Esophagus squamous epithelium (tissue), 5 donors: Measurements from ENCODE around the gene MYH14. TPM values are rescaled to one million over a fixed set of nuclear protein-coding genes. Genes with fewer than 3 reads are reported as not detected.
A peak's percentile ranks its signal among the peaks of the same experiment; 100 is the strongest.

Source experiments
- DNase-seq: peaks from one replicate; lab custom pipeline; 2025; lab: John Stamatoyannopoulos, UW
- H3K27ac ChIP-seq, 4 donors: fragments of 200-600 bp; sonication (generic); one replicate each; pipeline ENCODE4 v1.5.1; 2016 to 2019; ENCODE audit warnings: mild to moderate bottlenecking in 1 of 4
- H3K27me3 ChIP-seq, 4 donors: fragments of 200-600 bp; sonication (generic); 1 replicate in 3 of 4; 2 replicates in 1 of 4; pipeline versions ENCODE4 v1.5.1 to v1.6.0; 2017 to 2021; ENCODE audit warnings: antibody characterized with exemption in 1 of 4
- H3K36me3 ChIP-seq, 3 donors: fragments of 200-600 bp; sonication (generic); one replicate each; pipeline ENCODE4 v1.5.1; 2016 to 2019
- H3K4me1 ChIP-seq, 3 donors: fragments of 200-600 bp; sonication (generic); one replicate each; pipeline ENCODE4 v1.5.1; 2017 to 2019
- H3K4me3 ChIP-seq, 4 donors: fragments of 200-600 bp; sonication (generic); 1 replicate in 3 of 4; 2 replicates in 1 of 4; pipeline ENCODE4 v1.5.1; 2016 to 2019; ENCODE audit warnings: mild to moderate bottlenecking in 2 of 4, moderate library complexity in 1 of 4
- H3K9me3 ChIP-seq, 3 donors: fragments of 200-600 bp; sonication (generic); one replicate each; pipeline ENCODE4 v1.5.1; 2016 to 2019
- POLR2A ChIP-seq, 4 donors: fragments of 450-650 bp; IDR thresholded peaks; one replicate each; pipeline ENCODE4 v1.6.1; 2017; ENCODE audit warnings: antibody characterized with exemption in 4 of 4, mild to moderate bottlenecking in 4 of 4, moderate library complexity in 3 of 4
- WGBS, 2 donors: methylation state at CpG; one replicate each; pipeline ENCODE4 v1.1.5; 2018; 5-methylcytosine and 5-hydroxymethylcytosine counted together
- intact Hi-C: fragments of 100-400 bp; cut with DNase I; formaldehyde crosslinking; loops from one replicate; pipeline ENCODE4 v1.15.0; 2022
- total RNA-seq, 4 donors: library from RNA; depleted of rRNA; stranded (reverse); fragments of >200 nt; gene quantifications; one replicate each; pipeline ENCODE4 v1.1.0, GENCODE V29; 2016
- TF ChIP-seq, protein P1 (sequence below), 6 experiments: fragments of 450-650 bp in 4 of 6; fragments of 200-600 bp in 2 of 6; sonication (generic) in 2 of 6; IDR thresholded peaks; one replicate each; pipeline ENCODE4 v1.5.1; 2016 to 2019; ENCODE audit warnings: antibody characterized with exemption in 6 of 6, mild to moderate bottlenecking in 4 of 6, moderate library complexity in 4 of 6
- donor health status: DM: yes; HTN: yes; CAD: no.

Gene MYH14
- total RNA-seq, 4 donors from 2014 or later, result 31.1 to 141 (median 39.0) TPM

DNA sequence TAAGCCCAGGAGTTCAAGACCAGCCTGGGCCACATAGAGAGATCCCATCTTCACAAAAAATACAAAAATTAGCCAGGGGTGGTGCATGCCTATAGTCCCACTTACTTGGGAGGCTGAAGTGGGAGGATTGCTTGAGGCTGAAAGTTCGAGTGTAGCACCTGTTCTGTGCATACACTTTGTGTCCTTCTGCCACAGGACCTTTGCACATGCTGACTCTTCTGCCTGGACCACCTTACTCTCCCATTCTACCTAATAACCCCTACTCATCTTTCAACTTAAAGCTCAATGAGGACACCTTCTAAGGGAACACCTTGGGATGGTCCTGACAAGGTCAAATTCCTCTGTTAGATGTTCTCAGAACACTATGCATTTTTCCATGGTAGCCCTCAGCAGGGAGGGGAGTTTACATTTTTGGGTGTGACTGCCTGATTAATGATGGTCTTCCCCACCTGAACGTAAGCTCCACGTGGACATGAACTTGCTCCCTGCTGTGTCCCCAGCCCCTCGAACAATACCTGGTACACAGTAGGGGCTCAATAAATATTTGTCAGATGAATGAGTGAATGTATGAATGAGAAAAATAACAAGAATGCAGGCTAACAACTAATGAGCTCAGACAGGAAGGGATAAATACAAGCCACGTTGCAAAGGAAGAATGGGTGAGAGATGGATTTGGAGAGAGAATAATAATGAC, 29.2 kb upstream of the MYH14 start:
- H3K27ac ChIP-seq, result no peak overlapping the region
- no peak for DNase-seq
- WGBS, 2 donors, result 27 to 33% methylated on average over 4 to 5 of the region's 5 CpGs
- no peaks in the 10 kb centered on the region for H3K9me3 ChIP-seq
- peaks cover 0 to 15% (median 1%) of the 10 kb centered on the region in 4 donors for H3K27me3 ChIP-seq
- TF ChIP-seq, protein P1, sequence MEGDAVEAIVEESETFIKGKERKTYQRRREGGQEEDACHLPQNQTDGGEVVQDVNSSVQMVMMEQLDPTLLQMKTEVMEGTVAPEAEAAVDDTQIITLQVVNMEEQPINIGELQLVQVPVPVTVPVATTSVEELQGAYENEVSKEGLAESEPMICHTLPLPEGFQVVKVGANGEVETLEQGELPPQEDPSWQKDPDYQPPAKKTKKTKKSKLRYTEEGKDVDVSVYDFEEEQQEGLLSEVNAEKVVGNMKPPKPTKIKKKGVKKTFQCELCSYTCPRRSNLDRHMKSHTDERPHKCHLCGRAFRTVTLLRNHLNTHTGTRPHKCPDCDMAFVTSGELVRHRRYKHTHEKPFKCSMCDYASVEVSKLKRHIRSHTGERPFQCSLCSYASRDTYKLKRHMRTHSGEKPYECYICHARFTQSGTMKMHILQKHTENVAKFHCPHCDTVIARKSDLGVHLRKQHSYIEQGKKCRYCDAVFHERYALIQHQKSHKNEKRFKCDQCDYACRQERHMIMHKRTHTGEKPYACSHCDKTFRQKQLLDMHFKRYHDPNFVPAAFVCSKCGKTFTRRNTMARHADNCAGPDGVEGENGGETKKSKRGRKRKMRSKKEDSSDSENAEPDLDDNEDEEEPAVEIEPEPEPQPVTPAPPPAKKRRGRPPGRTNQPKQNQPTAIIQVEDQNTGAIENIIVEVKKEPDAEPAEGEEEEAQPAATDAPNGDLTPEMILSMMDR (IDR thresholded peaks at IDR 0.05), result no peak
- no peak for TF ChIP-seq POLR2A (IDR thresholded peaks at IDR 0.05)
- peaks cover 0 to 10% (median 0%) of the 10 kb centered on the region in 3 donors for H3K4me1 ChIP-seq
- intact Hi-C loops, result no loop called here
- H3K4me3 ChIP-seq, result no peak overlapping the region
- no peaks in the 10 kb centered on the region for H3K36me3 ChIP-seq

DNA sequence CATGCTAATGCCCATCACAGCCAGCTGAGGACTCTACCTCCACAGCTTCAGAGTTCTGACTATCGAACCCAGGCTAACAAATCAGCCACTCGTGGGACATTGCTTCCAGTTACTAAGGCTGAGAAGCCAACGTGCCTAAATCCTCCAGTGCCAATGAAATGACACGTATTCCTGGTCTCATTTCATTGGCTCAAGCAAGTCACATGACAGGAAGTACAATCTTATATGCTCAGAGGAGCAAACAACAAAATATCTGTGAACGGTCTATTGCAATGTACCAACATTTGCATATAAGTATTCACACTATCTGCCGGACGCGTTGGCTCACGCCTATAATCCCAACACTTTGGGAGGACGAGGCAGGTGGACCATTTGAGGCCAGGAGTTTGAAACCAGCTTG, 27.5 kb upstream of the MYH14 start:
- 68 to 76% methylated on average over 7 to 10 of the region's 10 CpGs for WGBS, 2 donors
- intact Hi-C loops, result no loop called here
- H3K9me3 ChIP-seq, result no peaks in the 10 kb centered on the region
- no peak overlapping the region for H3K4me3 ChIP-seq
- peaks cover 0 to 27% (median 1%) of the 10 kb centered on the region in 4 donors for H3K27me3 ChIP-seq
- no peaks in the 10 kb centered on the region for H3K36me3 ChIP-seq
- DNase-seq, result no peak
- TF ChIP-seq POLR2A (IDR thresholded peaks at IDR 0.05), result no peak
- TF ChIP-seq, protein P1 (IDR thresholded peaks at IDR 0.05), result no peak
- peaks cover 0 to 13% (median 0%) of the 10 kb centered on the region in 3 donors for H3K4me1 ChIP-seq
- H3K27ac ChIP-seq, result no peak overlapping the region

DNA sequence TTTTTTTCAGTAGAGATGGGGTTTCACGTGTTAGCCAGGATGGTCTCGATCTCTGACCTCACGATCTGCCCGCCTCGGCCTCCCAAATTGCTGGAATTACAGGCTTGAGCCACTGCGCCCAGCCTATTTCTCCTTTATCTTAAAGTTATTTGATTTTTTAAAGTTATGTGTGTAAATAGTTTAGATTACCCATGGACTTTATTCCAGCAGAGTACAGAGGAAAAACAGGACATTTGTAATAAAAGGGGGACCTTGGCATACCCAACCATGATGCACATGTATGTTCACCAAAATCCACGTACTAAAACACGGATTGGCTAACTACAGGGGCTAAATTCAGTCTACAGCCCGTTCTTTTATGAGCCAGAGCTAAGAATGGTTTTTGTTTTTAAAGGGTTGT, 26.6 kb upstream of the MYH14 start:
- no peak for TF ChIP-seq POLR2A (IDR thresholded peaks at IDR 0.05)
- TF ChIP-seq, protein P1 (IDR thresholded peaks at IDR 0.05), result no peak
- Histone ChIP-seq H3K27ac (no peak overlapping the region), H3K36me3 (no peaks in the 10 kb centered on the region), H3K27me3 (peaks cover 0 to 36% (median 1%) of the 10 kb centered on the region in 4 donors), H3K9me3 (no peaks in the 10 kb centered on the region), H3K4me3 (no peak overlapping the region), H3K4me1 (peaks cover 0 to 18% (median 0%) of the 10 kb centered on the region in 3 donors)
- 80 to 85% methylated on average over 9 of the region's 9 CpGs for WGBS, 2 donors
- intact Hi-C loops, result no loop called here
- DNase-seq, result no peak

DNA sequence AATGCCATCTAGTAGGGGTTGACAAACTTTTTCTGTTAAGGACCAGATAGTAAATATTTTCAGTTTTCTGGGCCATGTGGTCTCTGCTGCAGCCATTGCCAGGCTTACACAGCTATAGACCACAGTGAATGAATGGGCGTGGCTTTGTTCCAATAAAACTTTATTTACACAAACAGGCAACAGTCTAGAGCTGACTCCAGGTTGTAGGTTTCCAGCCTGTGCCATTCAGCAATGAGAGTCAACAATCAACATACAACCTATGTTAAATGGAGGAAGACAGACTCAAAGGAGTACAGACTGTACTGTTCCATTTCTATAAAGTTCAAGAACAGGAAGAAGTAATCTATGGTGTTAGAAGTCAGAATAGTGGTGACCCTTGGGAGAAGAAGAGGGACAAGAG, 25.1 kb upstream of the MYH14 start:
- no peak for TF ChIP-seq POLR2A (IDR thresholded peaks at IDR 0.05)
- TF ChIP-seq, protein P1 (IDR thresholded peaks at IDR 0.05), result no peak
- no peaks in the 10 kb centered on the region for H3K36me3 ChIP-seq
- no peaks in the 10 kb centered on the region for H3K9me3 ChIP-seq
- no peak for DNase-seq
- H3K4me1 ChIP-seq, result peaks cover 0 to 18% (median 0%) of the 10 kb centered on the region in 3 donors
- peak overlapping the region; percentile 62 to 86 (median 74) for H3K27ac ChIP-seq
- intact Hi-C loops, result no loop called here
- 53 to 67% methylated on average over 1 of the region's 1 CpG for WGBS, 2 donors
- H3K4me3 ChIP-seq, result no peak overlapping the region
- peaks cover 0 to 40% (median 1%) of the 10 kb centered on the region in 4 donors for H3K27me3 ChIP-seq

- H3K27me3 ChIP-seq, result peaks cover 0 to 40% (median 1%) of the 10 kb centered on the region in 4 donors
Measured at GRCh38 chr19:50178859-50179537, 24.4 kb upstream of the MYH14 start.

More at GRCh38 chr19:50178859-50179537, 24.4 kb upstream of the MYH14 start:
- Histone ChIP-seq H3K27ac (peak overlapping the region; percentile 62 to 86 (median 74)), H3K9me3 (no peaks in the 10 kb centered on the region), H3K4me3 (no peak overlapping the region), H3K4me1 (peaks cover 0 to 18% (median 0%) of the 10 kb centered on the region in 3 donors), H3K36me3 (no peaks in the 10 kb centered on the region)
- 25 to 32% methylated on average over 9 of the region's 9 CpGs for WGBS, 2 donors
- TF ChIP-seq POLR2A (IDR thresholded peaks at IDR 0.05), result no peak
- TF ChIP-seq, protein P1 (IDR thresholded peaks at IDR 0.05), result no peak
- intact Hi-C loops, result no loop called here
- DNase-seq, result no peak
